Osteoblast (primary cell): ENCODE data around the gene SUSD5. TPM values are rescaled to one million over a fixed set of nuclear protein-coding genes. Genes with fewer than 3 reads are reported as not detected.

Experiments used
- DNase-seq: peaks from one replicate; pipeline ENCODE4 v3.0.0; 2011; ENCODE audit warnings: low spot score, mixed read lengths; ENCODE audit not compliant: insufficient read length; ENCODE audit errors: missing footprints
- H2AFZ ChIP-seq: 2 replicates; pipeline ENCODE4 v1.6.0; 2011; ENCODE audit warnings: mild to moderate bottlenecking, low read length
- H3K27ac ChIP-seq: 2 replicates; pipeline ENCODE4 v1.5.1; 2011; ENCODE audit warnings: mild to moderate bottlenecking, low read depth, low read length, moderate library complexity
- H3K27me3 ChIP-seq: 2 replicates; pipeline ENCODE4 v1.6.0; 2012; ENCODE audit warnings: mild to moderate bottlenecking, control low read depth, inconsistent platforms, low read length, moderate library complexity; ENCODE audit not compliant: insufficient read depth
- H3K36me3 ChIP-seq: 2 replicates; pipeline ENCODE4 v1.5.1; 2011; ENCODE audit warnings: mild to moderate bottlenecking, low read length, control low read depth, moderate library complexity; ENCODE audit not compliant: insufficient read depth
- H3K4me1 ChIP-seq: 2 replicates; pipeline ENCODE4 v1.5.1; 2011; ENCODE audit warnings: mild to moderate bottlenecking, low read length, control low read depth, moderate library complexity; ENCODE audit not compliant: insufficient read depth
- H3K4me2 ChIP-seq: 2 replicates; pipeline ENCODE4 v1.6.0; 2011; ENCODE audit warnings: mild to moderate bottlenecking, low read length; ENCODE audit not compliant: insufficient read depth
- H3K4me3 ChIP-seq: fragments of 200-600 bp; sonication (generic); 3 replicates; pipeline ENCODE4 v1.5.1; 2012; ENCODE audit warnings: mild to moderate bottlenecking, low read length, inconsistent platforms; ENCODE audit not compliant: insufficient read depth
- H3K79me2 ChIP-seq: 2 replicates; pipeline ENCODE4 v1.6.0; 2012; ENCODE audit warnings: mild to moderate bottlenecking, low read length, control low read depth, inconsistent platforms; ENCODE audit not compliant: insufficient read depth
- H3K9me3 ChIP-seq: 2 replicates; pipeline ENCODE4 v1.5.1; 2011; ENCODE audit warnings: low read depth, low read length, control low read depth
- H4K20me1 ChIP-seq: 2 replicates; pipeline ENCODE4 v1.6.0; 2012; ENCODE audit warnings: mild to moderate bottlenecking, low read length, control low read depth; ENCODE audit not compliant: insufficient read depth
- CTCF ChIP-seq: IDR thresholded peaks from 2 replicates; pipeline ENCODE4 v1.5.1; 2011; ENCODE audit warnings: mild to moderate bottlenecking, low read depth, low read length, moderate library complexity; ENCODE audit errors: extremely low read depth
- total RNA-seq: library from RNA; depleted of rRNA; stranded (reverse); fragments of >200 nt; gene quantifications from 2 replicates; pipeline ENCODE4 v1.2.3, GENCODE V29; 2012

The SUSD5 gene
- total RNA-seq, 1 donor: 10.9 TPM

- no peaks in the 10 kb centered on the region for H3K9me3 ChIP-seq
- no peak for TF ChIP-seq CTCF
- H3K79me2 ChIP-seq: no peaks in the 10 kb centered on the region
- H3K36me3 ChIP-seq: no peaks in the 10 kb centered on the region
- H3K4me1 ChIP-seq: peaks cover 4% of the 10 kb centered on the region
- H3K4me3 ChIP-seq: no peak overlapping the region
- H3K27ac ChIP-seq: no peak overlapping the region
- no peaks in the 10 kb centered on the region for H3K27me3 ChIP-seq
- no peaks in the 10 kb centered on the region for H4K20me1 ChIP-seq
- DNase-seq: no peak
- no peak overlapping the region for H2AFZ ChIP-seq
- no peak overlapping the region for H3K4me2 ChIP-seq
Measured at GRCh38 chr3:33246786-33247185, 28.2 kb upstream of the SUSD5 start.

GRCh38 chr3:33240261-33240660 is 21.7 kb upstream of the SUSD5 start:
- Histone ChIP-seq H4K20me1 (no peaks in the 10 kb centered on the region), H2AFZ (no peak overlapping the region), H3K4me1 (no peaks in the 10 kb centered on the region), H3K4me2 (no peak overlapping the region), H3K27me3 (peaks cover 4% of the 10 kb centered on the region), H3K36me3 (no peaks in the 10 kb centered on the region), H3K4me3 (no peak overlapping the region), H3K9me3 (no peaks in the 10 kb centered on the region), H3K27ac (no peak overlapping the region), H3K79me2 (no peaks in the 10 kb centered on the region)
- DNase-seq: no peak
- TF ChIP-seq CTCF: no peak

GRCh38 chr3:33238923-33239322 is 20.3 kb upstream of the SUSD5 start:
- Histone ChIP-seq H3K79me2 (no peaks in the 10 kb centered on the region), H3K36me3 (no peaks in the 10 kb centered on the region), H3K27me3 (peaks cover 4% of the 10 kb centered on the region), H3K4me2 (no peak overlapping the region), H4K20me1 (no peaks in the 10 kb centered on the region), H3K9me3 (no peaks in the 10 kb centered on the region), H2AFZ (no peak overlapping the region), H3K27ac (no peak overlapping the region), H3K4me1 (no peaks in the 10 kb centered on the region), H3K4me3 (no peak overlapping the region)
- no peak for TF ChIP-seq CTCF
- no peak for DNase-seq

- no peak for TF ChIP-seq CTCF
- no peaks in the 10 kb centered on the region for H4K20me1 ChIP-seq
- no peak overlapping the region for H3K27ac ChIP-seq
- H3K4me2 ChIP-seq: no peak overlapping the region
- H3K79me2 ChIP-seq: no peaks in the 10 kb centered on the region
- H3K36me3 ChIP-seq: no peaks in the 10 kb centered on the region
- peaks cover 4% of the 10 kb centered on the region for H3K27me3 ChIP-seq
- no peak for DNase-seq
- H3K9me3 ChIP-seq: no peaks in the 10 kb centered on the region
- H3K4me1 ChIP-seq: no peaks in the 10 kb centered on the region
- H3K4me3 ChIP-seq: no peak overlapping the region
- no peak overlapping the region for H2AFZ ChIP-seq
Measured at GRCh38 chr3:33237439-33237838, 18.8 kb upstream of the SUSD5 start.
